WTC11 (cell line): ENCODE data around the gene POU4F1. TPM values are rescaled to one million over a fixed set of nuclear protein-coding genes. Genes with fewer than 3 reads are reported as not detected.

ENCODE experiments used
- ATAC-seq: fragments of 200-7000 bp; cut with Tn5 transposase; 2 replicates; pipeline ENCODE4 v1.10.0; 2021; ENCODE audit warnings: mild to moderate bottlenecking, moderate library complexity
- CTCF ChIA-PET: fragments of 300-600 bp; sonication (Branson Sonifier 250); formaldehyde crosslinking; loops from one replicate; lab custom pipeline; 2021; ENCODE audit warnings: antibody characterized with exemption; lab: Charles Lee
- POLR2A ChIA-PET: fragments of 350-600 bp; sonication (Branson Sonifier 250); formaldehyde crosslinking; loops from one replicate; lab custom pipeline; 2021; ENCODE audit warnings: antibody characterized with exemption; lab: Charles Lee
- DNase-seq: peaks from one replicate; pipeline ENCODE4 v3.0.0; 2021; ENCODE audit warnings: low spot score
- H3K27ac Mint-ChIP-seq: 2 replicates; pipeline ENCODE4 v1.8.0; 2021; ENCODE audit warnings: mixed read lengths
- H3K27me3 Mint-ChIP-seq: 2 replicates; pipeline ENCODE4 v1.8.0; 2021; ENCODE audit warnings: low read depth, mild to moderate bottlenecking, moderate library complexity, mixed read lengths
- H3K36me3 Mint-ChIP-seq: 2 replicates; pipeline ENCODE4 v1.8.0; 2021; ENCODE audit warnings: mixed read lengths
- H3K4me1 Mint-ChIP-seq: 2 replicates; pipeline ENCODE4 v1.8.0; 2022; ENCODE audit warnings: mixed read lengths
- H3K4me3 Mint-ChIP-seq: 2 replicates; pipeline ENCODE4 v1.8.0; 2021; ENCODE audit warnings: mild to moderate bottlenecking, moderate library complexity, mixed read lengths
- H3K9me3 Mint-ChIP-seq: 2 replicates; pipeline ENCODE4 v1.8.0; 2021; ENCODE audit warnings: mixed read lengths
- IRF2 ChIP-seq: sonication (generic); formaldehyde crosslinking; IDR thresholded peaks from 2 replicates; pipeline ENCODE4 v1.8.0; 2022; ENCODE audit warnings: low read depth, missing genetic modification reagents, borderline replicate concordance
- JAZF1 ChIP-seq: fragments of 250-450 bp; sonication (Bioruptor Pico); IDR thresholded peaks from 2 replicates; pipeline ENCODE4 v1.9.0; 2021; ENCODE audit warnings: moderate library complexity, mild to moderate bottlenecking, inconsistent platforms
- KAT7 ChIP-seq: sonication (generic); formaldehyde crosslinking; IDR thresholded peaks from 2 replicates; pipeline ENCODE4 v1.8.1; 2023; ENCODE audit warnings: missing genetic modification reagents, mild to moderate bottlenecking, borderline replicate concordance
- MYBL2 ChIP-seq: sonication (generic); formaldehyde crosslinking; IDR thresholded peaks from 2 replicates; pipeline ENCODE4 v1.8.1; 2023; ENCODE audit warnings: mild to moderate bottlenecking, moderate library complexity, missing genetic modification reagents
- NR2C2 ChIP-seq: sonication (generic); formaldehyde crosslinking; IDR thresholded peaks from 2 replicates; pipeline ENCODE4 v1.8.0; 2022; ENCODE audit warnings: mild to moderate bottlenecking, missing genetic modification reagents
- RORB ChIP-seq: fragments of 250-450 bp; sonication (Bioruptor Pico); IDR thresholded peaks from 2 replicates; pipeline ENCODE4 v1.9.0; 2021; ENCODE audit warnings: mild to moderate bottlenecking
- TEAD1 ChIP-seq: sonication (generic); formaldehyde crosslinking; IDR thresholded peaks from 2 replicates; pipeline ENCODE4 v1.8.0; 2022; ENCODE audit warnings: mild to moderate bottlenecking, missing genetic modification reagents
- ZNF232 ChIP-seq: sonication (generic); formaldehyde crosslinking; IDR thresholded peaks from 2 replicates; pipeline ENCODE4 v1.8.0; 2022; ENCODE audit warnings: mild to moderate bottlenecking, missing genetic modification reagents
- ZNF396 ChIP-seq: fragments of 250-450 bp; sonication (Bioruptor Pico); IDR thresholded peaks from 2 replicates; pipeline ENCODE4 v1.8.0; 2021; ENCODE audit warnings: mild to moderate bottlenecking, moderate library complexity, borderline replicate concordance
- ZNF416 ChIP-seq: fragments of 250-450 bp; sonication (Bioruptor Pico); IDR thresholded peaks from 2 replicates; pipeline ENCODE4 v1.9.0; 2021; ENCODE audit warnings: mild to moderate bottlenecking, inconsistent platforms
- total RNA-seq: library from RNA; stranded (reverse); gene quantifications from 3 replicates; pipeline ENCODE4 v1.2.3, GENCODE V29; 2021
- TF ChIP-seq, protein P1 (sequence below): sonication (generic); formaldehyde crosslinking; IDR thresholded peaks from 2 replicates; pipeline ENCODE4 v1.8.0; 2022; ENCODE audit warnings: missing genetic modification reagents
- TF ChIP-seq, protein P2 (sequence below): sonication (generic); formaldehyde crosslinking; IDR thresholded peaks from 2 replicates; pipeline ENCODE4 v1.8.0; 2022; ENCODE audit warnings: mild to moderate bottlenecking, missing genetic modification reagents
- TF ChIP-seq, protein P3 (sequence below): fragments of 250-450 bp; sonication (Bioruptor Pico); IDR thresholded peaks from 2 replicates; pipeline ENCODE4 v2.1.2; 2022; ENCODE audit warnings: mild to moderate bottlenecking, moderate library complexity
- TF ChIP-seq, protein P4 (sequence below): sonication (generic); formaldehyde crosslinking; IDR thresholded peaks from 2 replicates; pipeline ENCODE4 v1.8.1; 2023; ENCODE audit warnings: mild to moderate bottlenecking, moderate library complexity, missing genetic modification reagents
- TF ChIP-seq, protein P5 (sequence below): sonication (generic); formaldehyde crosslinking; IDR thresholded peaks from 2 replicates; pipeline ENCODE4 v1.8.1; 2022; ENCODE audit warnings: low read depth, mild to moderate bottlenecking, moderate library complexity, missing genetic modification reagents, borderline replicate concordance
- TF ChIP-seq, protein P6 (sequence below): sonication (generic); formaldehyde crosslinking; IDR thresholded peaks from 2 replicates; pipeline ENCODE4 v1.8.1; 2023; ENCODE audit warnings: mild to moderate bottlenecking, missing genetic modification reagents

The POU4F1 gene
- total RNA-seq, 1 experiment from 2014 or later: 0.26 TPM

DNA sequence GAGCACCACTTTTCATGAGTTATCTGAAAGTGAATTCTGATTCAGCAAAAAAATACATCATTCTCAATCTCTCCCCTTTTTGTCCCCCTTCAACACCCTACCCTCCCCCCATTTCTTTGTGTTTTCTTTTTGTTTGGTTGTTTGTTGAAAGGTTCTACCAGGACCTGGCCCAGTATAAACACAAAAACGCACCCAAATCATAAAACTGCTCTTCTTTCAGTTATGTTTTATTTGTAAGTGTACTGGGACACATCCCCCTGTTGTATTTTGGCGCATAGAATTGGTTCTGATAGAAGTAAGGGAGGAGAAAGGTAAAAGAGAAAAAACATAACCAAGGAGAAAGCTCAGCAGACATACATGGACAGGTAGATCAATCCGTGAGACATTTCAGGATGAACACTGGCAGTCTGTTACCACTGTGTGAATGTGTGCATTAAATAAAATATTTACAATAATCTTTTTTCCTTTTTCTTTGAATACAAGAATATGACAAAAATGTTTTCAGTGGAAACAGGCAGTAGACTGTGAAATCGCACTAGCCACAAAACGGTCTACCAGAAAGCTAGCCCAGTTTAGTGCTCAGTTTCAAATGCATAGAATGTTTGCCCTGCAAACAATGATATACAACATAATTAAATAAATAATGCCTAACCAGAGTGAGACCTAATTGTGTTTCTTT is 4.2 kb downstream of the POU4F1 start (continued):
- TF ChIP-seq, protein P1, sequence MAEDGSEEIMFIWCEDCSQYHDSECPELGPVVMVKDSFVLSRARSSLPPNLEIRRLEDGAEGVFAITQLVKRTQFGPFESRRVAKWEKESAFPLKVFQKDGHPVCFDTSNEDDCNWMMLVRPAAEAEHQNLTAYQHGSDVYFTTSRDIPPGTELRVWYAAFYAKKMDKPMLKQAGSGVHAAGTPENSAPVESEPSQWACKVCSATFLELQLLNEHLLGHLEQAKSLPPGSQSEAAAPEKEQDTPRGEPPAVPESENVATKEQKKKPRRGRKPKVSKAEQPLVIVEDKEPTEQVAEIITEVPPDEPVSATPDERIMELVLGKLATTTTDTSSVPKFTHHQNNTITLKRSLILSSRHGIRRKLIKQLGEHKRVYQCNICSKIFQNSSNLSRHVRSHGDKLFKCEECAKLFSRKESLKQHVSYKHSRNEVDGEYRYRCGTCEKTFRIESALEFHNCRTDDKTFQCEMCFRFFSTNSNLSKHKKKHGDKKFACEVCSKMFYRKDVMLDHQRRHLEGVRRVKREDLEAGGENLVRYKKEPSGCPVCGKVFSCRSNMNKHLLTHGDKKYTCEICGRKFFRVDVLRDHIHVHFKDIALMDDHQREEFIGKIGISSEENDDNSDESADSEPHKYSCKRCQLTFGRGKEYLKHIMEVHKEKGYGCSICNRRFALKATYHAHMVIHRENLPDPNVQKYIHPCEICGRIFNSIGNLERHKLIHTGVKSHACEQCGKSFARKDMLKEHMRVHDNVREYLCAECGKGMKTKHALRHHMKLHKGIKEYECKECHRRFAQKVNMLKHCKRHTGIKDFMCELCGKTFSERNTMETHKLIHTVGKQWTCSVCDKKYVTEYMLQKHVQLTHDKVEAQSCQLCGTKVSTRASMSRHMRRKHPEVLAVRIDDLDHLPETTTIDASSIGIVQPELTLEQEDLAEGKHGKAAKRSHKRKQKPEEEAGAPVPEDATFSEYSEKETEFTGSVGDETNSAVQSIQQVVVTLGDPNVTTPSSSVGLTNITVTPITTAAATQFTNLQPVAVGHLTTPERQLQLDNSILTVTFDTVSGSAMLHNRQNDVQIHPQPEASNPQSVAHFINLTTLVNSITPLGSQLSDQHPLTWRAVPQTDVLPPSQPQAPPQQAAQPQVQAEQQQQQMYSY (CRISPR knock-in tag): no peak
- TF ChIP-seq, protein P2, sequence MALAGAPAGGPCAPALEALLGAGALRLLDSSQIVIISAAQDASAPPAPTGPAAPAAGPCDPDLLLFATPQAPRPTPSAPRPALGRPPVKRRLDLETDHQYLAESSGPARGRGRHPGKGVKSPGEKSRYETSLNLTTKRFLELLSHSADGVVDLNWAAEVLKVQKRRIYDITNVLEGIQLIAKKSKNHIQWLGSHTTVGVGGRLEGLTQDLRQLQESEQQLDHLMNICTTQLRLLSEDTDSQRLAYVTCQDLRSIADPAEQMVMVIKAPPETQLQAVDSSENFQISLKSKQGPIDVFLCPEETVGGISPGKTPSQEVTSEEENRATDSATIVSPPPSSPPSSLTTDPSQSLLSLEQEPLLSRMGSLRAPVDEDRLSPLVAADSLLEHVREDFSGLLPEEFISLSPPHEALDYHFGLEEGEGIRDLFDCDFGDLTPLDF (CRISPR knock-in tag): no peak
- no peak for TF ChIP-seq NR2C2 (CRISPR knock-in tag)
- no peak for TF ChIP-seq ZNF396 (CRISPR knock-in tag)
- TF ChIP-seq, protein P3, sequence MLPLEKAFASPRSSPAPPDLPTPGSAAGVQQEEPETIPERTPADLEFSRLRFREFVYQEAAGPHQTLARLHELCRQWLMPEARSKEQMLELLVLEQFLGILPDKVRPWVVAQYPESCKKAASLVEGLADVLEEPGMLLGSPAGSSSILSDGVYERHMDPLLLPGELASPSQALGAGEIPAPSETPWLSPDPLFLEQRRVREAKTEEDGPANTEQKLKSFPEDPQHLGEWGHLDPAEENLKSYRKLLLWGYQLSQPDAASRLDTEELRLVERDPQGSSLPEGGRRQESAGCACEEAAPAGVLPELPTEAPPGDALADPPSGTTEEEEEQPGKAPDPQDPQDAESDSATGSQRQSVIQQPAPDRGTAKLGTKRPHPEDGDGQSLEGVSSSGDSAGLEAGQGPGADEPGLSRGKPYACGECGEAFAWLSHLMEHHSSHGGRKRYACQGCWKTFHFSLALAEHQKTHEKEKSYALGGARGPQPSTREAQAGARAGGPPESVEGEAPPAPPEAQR (CRISPR knock-in tag): no peak
- TF ChIP-seq, protein P4, sequence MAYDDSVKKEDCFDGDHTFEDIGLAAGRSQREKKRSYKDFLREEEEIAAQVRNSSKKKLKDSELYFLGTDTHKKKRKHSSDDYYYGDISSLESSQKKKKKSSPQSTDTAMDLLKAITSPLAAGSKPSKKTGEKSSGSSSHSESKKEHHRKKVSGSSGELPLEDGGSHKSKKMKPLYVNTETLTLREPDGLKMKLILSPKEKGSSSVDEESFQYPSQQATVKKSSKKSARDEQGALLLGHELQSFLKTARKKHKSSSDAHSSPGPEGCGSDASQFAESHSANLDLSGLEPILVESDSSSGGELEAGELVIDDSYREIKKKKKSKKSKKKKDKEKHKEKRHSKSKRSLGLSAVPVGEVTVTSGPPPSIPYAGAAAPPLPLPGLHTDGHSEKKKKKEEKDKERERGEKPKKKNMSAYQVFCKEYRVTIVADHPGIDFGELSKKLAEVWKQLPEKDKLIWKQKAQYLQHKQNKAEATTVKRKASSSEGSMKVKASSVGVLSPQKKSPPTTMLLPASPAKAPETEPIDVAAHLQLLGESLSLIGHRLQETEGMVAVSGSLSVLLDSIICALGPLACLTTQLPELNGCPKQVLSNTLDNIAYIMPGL (CRISPR knock-in tag): no peak
- no peak for TF ChIP-seq ZNF416 (CRISPR knock-in tag)
- TF ChIP-seq IRF2 (CRISPR knock-in tag): no peak

DNA sequence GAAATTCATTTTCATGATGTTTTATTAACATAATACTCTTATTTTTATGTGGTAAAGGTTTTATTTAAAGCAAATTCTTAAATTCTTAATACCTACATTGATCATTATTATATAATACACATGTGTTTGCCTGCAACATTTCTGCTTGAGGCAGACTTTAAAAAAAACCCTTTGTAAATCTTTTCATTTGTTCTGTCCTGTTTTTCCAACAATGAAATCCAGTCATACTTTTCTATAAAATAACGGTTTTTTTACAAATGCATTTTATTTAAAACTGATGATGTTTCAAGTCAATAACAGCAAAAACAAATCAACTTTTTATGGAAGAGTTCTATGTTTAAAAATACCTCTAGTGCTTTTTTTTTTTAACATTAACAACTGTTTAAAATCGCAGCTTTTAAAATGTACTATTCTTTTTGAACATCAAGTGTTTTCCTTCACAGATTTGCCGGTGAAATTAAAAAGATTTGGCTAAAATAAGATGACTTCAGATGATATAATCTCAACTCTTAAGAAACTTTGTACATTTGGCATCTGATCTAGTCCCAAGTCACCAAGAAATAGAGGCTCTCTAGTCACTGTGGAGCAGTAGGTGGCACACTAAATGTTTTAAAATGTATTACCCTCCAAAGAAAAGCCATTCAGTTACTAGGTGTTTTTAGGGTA is 5.1 kb downstream of the POU4F1 start:
- H3K9me3 Mint-ChIP-seq: no peaks in the 10 kb centered on the region
- H3K27me3 Mint-ChIP-seq: peaks cover 97% of the 10 kb centered on the region
- H3K4me3 Mint-ChIP-seq: no peak overlapping the region
- TF ChIP-seq MYBL2 (CRISPR knock-in tag) (no peak), KAT7 (CRISPR knock-in tag) (no peak), TEAD1 (no peak), JAZF1 (CRISPR knock-in tag) (no peak), RORB (no peak), ZNF232 (no peak)
- TF ChIP-seq, protein P5, sequence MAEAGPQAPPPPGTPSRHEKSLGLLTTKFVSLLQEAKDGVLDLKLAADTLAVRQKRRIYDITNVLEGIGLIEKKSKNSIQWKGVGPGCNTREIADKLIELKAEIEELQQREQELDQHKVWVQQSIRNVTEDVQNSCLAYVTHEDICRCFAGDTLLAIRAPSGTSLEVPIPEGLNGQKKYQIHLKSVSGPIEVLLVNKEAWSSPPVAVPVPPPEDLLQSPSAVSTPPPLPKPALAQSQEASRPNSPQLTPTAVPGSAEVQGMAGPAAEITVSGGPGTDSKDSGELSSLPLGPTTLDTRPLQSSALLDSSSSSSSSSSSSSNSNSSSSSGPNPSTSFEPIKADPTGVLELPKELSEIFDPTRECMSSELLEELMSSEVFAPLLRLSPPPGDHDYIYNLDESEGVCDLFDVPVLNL (CRISPR knock-in tag): no peak
- TF ChIP-seq, protein P6, sequence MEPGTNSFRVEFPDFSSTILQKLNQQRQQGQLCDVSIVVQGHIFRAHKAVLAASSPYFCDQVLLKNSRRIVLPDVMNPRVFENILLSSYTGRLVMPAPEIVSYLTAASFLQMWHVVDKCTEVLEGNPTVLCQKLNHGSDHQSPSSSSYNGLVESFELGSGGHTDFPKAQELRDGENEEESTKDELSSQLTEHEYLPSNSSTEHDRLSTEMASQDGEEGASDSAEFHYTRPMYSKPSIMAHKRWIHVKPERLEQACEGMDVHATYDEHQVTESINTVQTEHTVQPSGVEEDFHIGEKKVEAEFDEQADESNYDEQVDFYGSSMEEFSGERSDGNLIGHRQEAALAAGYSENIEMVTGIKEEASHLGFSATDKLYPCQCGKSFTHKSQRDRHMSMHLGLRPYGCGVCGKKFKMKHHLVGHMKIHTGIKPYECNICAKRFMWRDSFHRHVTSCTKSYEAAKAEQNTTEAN: no peak
- no peak overlapping the region for H3K27ac Mint-ChIP-seq
- POLR2A ChIA-PET: no interaction called here
- CTCF ChIA-PET: no interaction called here
- DNase-seq (no peak), ATAC-seq (no peak)
- H3K4me1 Mint-ChIP-seq: peaks cover 58% of the 10 kb centered on the region
- H3K36me3 Mint-ChIP-seq: no peaks in the 10 kb centered on the region
